ENCODE data around the gene MCF2L2. TPM values are rescaled to one million over a fixed set of nuclear protein-coding genes. Genes with fewer than 3 reads are reported as not detected.

The MCF2L2 gene
- total and polyA plus RNA-seq, 2 of the 13 experiments (the other 11 are each of a cell fraction or from before 2014, with no cell fraction given) = not detected

- TF ChIP-seq, protein P1, sequence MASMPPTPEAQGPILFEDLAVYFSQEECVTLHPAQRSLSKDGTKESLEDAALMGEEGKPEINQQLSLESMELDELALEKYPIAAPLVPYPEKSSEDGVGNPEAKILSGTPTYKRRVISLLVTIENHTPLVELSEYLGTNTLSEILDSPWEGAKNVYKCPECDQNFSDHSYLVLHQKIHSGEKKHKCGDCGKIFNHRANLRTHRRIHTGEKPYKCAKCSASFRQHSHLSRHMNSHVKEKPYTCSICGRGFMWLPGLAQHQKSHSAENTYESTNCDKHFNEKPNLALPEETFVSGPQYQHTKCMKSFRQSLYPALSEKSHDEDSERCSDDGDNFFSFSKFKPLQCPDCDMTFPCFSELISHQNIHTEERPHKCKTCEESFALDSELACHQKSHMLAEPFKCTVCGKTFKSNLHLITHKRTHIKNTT (CRISPR knock-in tag; IDR thresholded peaks at IDR 0.05) = no peak
- no peak for TF ChIP-seq SIN3B (IDR thresholded peaks at IDR 0.05; ENCODE audit: low read length)
- TF ChIP-seq, protein P2, sequence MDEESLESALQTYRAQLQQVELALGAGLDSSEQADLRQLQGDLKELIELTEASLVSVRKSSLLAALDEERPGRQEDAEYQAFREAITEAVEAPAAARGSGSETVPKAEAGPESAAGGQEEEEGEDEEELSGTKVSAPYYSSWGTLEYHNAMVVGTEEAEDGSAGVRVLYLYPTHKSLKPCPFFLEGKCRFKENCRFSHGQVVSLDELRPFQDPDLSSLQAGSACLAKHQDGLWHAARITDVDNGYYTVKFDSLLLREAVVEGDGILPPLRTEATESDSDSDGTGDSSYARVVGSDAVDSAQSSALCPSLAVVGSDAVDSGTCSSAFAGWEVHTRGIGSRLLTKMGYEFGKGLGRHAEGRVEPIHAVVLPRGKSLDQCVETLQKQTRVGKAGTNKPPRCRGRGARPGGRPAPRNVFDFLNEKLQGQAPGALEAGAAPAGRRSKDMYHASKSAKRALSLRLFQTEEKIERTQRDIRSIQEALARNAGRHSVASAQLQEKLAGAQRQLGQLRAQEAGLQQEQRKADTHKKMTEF (CRISPR knock-in tag; IDR thresholded peaks at IDR 0.05) = no peak
- no peak for TF ChIP-seq ZNF10 (CRISPR knock-in tag; IDR thresholded peaks at IDR 0.05; ENCODE audit: borderline replicate concordance, low read depth)
- no peak for TF ChIP-seq ZNF274 (CRISPR knock-in tag; IDR thresholded peaks at IDR 0.05)
- TF ChIP-seq ZNF253 (CRISPR knock-in tag; IDR thresholded peaks at IDR 0.05; ENCODE audit: borderline replicate concordance) = no peak
- no peak for TF ChIP-seq CREM (IDR thresholded peaks at IDR 0.05)
- no peak for TF ChIP-seq CREM (CRISPR knock-in tag; IDR thresholded peaks at IDR 0.05)
- peak in 1 of 2 experiments; percentile 44; a peak in 2 of 4 replicates for TF ChIP-seq NR2F1 (CRISPR knock-in tag; IDR thresholded peaks at IDR 0.05)
- TF ChIP-seq TBP (CRISPR knock-in tag; IDR thresholded peaks at IDR 0.05) = no peak
- TF ChIP-seq TCF7 (IDR thresholded peaks at IDR 0.05; ENCODE audit: low read depth) = no peak
- TF ChIP-seq ZNF777 (CRISPR knock-in tag; IDR thresholded peaks at IDR 0.05) = no peak
- no peak for TF ChIP-seq SP2 (CRISPR knock-in tag; IDR thresholded peaks at IDR 0.05)
- no peak for TF ChIP-seq BATF2 (CRISPR knock-in tag; IDR thresholded peaks at IDR 0.05)
- TF ChIP-seq SOX13 (IDR thresholded peaks at IDR 0.05) = no peak
- peak in 1 of 2 experiments; percentile 50; a peak in 1 of 4 replicates for TF ChIP-seq SOX13 (CRISPR knock-in tag; conservative IDR thresholded peaks at IDR 0.05 in 1 of 2, IDR thresholded peaks at IDR 0.05 in 1 of 2)
- TF ChIP-seq KAT8 (CRISPR knock-in tag; IDR thresholded peaks at IDR 0.05) = no peak
- no peak for TF ChIP-seq ATF7 (IDR thresholded peaks at IDR 0.05)
- no peak for TF ChIP-seq ATF7 (CRISPR knock-in tag; IDR thresholded peaks at IDR 0.05)
- no peak for TF ChIP-seq PLRG1 (conservative IDR thresholded peaks at IDR 0.05)
- TF ChIP-seq SOX5 (CRISPR knock-in tag; IDR thresholded peaks at IDR 0.05; ENCODE audit: borderline replicate concordance) = peak; percentile 61; the same call in 1 of the 2 replicates
- peak; percentile 75 for TF ChIP-seq ELF3 (CRISPR knock-in tag; IDR thresholded peaks at IDR 0.05)
- no peak for TF ChIP-seq RBAK (CRISPR knock-in tag; IDR thresholded peaks at IDR 0.05)
- 0 out of 2 replicates have a peak, but pooled peaks have one; percentile 66 for TF ChIP-seq ZNF562 (CRISPR knock-in tag; IDR thresholded peaks at IDR 0.05; ENCODE audit: borderline replicate concordance)
- TF ChIP-seq, protein P3, sequence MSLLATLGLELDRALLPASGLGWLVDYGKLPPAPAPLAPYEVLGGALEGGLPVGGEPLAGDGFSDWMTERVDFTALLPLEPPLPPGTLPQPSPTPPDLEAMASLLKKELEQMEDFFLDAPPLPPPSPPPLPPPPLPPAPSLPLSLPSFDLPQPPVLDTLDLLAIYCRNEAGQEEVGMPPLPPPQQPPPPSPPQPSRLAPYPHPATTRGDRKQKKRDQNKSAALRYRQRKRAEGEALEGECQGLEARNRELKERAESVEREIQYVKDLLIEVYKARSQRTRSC (CRISPR knock-in tag; IDR thresholded peaks at IDR 0.05; ENCODE audit: low read depth) = no peak
- no peak for TF ChIP-seq TAF15 (IDR thresholded peaks at IDR 0.05; ENCODE audit: low read depth, low read length, poor library complexity, severe bottlenecking)
- TF ChIP-seq GPN1 (CRISPR knock-in tag; IDR thresholded peaks at IDR 0.05; ENCODE audit: borderline replicate concordance) = no peak
- TF ChIP-seq ARID2 (CRISPR knock-in tag; IDR thresholded peaks at IDR 0.05; ENCODE audit: borderline replicate concordance) = no peak
- TF ChIP-seq ZNF766 (CRISPR knock-in tag; IDR thresholded peaks at IDR 0.05; ENCODE audit: borderline replicate concordance) = no peak
Observed at GRCh38 chr3:183443395-183444385, 15.3 kb upstream of the MCF2L2 start (continued).

Measured in HepG2 (cell line).